ENCODE results near the gene EXOC3L4.

DNA sequence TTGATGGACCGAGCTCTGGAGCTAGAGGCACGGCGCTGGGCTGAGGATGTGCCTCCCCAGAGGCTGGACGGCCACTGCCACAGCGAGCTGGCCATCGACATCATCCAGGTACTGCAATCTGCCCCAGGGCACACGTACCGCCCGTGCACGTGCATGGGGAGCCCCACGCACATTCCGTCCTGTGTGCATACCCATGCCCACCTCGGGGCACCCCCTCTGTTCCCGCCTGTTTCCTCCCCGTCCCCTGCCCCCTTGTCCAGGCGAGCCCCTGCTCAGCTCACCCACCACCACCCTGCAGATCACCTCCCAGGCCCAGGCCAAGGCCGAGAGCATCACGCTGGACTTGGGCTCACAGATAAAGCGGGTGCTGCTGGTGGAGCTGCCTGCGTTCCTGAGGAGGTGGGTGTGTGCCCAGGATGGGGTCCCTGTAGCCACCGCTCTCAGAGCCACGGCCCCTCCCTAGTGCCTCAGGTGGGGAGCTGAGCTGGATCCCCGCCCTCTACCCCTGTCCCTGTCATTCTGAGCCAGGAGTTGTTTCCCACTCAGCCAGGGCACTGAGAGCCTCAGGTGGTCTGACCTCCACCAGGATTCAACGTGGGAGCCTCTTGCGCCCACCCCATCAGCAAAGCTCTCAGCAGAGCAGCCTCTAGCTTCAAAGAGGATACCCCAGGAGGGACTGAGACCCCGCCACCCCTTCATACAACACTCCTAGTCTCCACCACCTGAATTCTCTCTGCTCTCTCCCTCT lies 35.7 kb downstream of the EXOC3L4 start:
- TF ChIP-seq, protein P1, sequence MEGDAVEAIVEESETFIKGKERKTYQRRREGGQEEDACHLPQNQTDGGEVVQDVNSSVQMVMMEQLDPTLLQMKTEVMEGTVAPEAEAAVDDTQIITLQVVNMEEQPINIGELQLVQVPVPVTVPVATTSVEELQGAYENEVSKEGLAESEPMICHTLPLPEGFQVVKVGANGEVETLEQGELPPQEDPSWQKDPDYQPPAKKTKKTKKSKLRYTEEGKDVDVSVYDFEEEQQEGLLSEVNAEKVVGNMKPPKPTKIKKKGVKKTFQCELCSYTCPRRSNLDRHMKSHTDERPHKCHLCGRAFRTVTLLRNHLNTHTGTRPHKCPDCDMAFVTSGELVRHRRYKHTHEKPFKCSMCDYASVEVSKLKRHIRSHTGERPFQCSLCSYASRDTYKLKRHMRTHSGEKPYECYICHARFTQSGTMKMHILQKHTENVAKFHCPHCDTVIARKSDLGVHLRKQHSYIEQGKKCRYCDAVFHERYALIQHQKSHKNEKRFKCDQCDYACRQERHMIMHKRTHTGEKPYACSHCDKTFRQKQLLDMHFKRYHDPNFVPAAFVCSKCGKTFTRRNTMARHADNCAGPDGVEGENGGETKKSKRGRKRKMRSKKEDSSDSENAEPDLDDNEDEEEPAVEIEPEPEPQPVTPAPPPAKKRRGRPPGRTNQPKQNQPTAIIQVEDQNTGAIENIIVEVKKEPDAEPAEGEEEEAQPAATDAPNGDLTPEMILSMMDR (conservative IDR thresholded peaks at IDR 0.05): no peak
- no peak for TF ChIP-seq EZH2 (IDR thresholded peaks at IDR 0.05; ENCODE audit: low read depth)
